H1 (cell line): ENCODE measurements around the gene DPP3. TPM values are rescaled to one million over a fixed set of nuclear protein-coding genes. Genes with fewer than 3 reads are reported as not detected.

Source experiments
- CTCF ChIA-PET: fragments of 300-600 bp; sonication (Branson Sonifier 250); formaldehyde crosslinking; loops from one replicate; lab custom pipeline; 2021; ENCODE audit not compliant: partially characterized antibody; lab: Charles Lee
- POLR2A ChIA-PET: fragments of 300-600 bp; sonication (Branson Sonifier 250); formaldehyde crosslinking; loops from one replicate; lab custom pipeline; 2021; ENCODE audit warnings: inconsistent platforms; ENCODE audit not compliant: partially characterized antibody; lab: Charles Lee
- DNase-seq, 2 experiments: peaks; one replicate each; pipeline versions ENCODE4 v3.0.0 to v3.0.0-alpha.2; 2010 to 2022; ENCODE audit warnings: low spot score in 2 of 2, low read depth in 1 of 2, mixed read lengths in 1 of 2
- FAIRE-seq: peaks from 2 replicates; lab custom pipeline; 2011; peaks lifted over from hg19 to GRCh38; lab: Jason Lieb, UNC
- H2AFZ ChIP-seq: 2 replicates; pipeline ENCODE4 v1.8.1; 2012; ENCODE audit warnings: low read length, inconsistent platforms
- H2AK5ac ChIP-seq: 2 replicates; pipeline ENCODE4 v1.6.1; 2013; ENCODE audit warnings: low read depth, low read length
- H2BK120ac ChIP-seq: replicated peaks from 2 replicates; pipeline ENCODE3; 2013; ENCODE audit warnings: low read depth, low read length, inconsistent platforms
- H2BK12ac ChIP-seq: 2 replicates; pipeline ENCODE4 v1.6.1; 2013; ENCODE audit warnings: low read depth, low read length
- H2BK15ac ChIP-seq: 2 replicates; pipeline ENCODE4 v1.6.1; 2013; ENCODE audit warnings: low read length
- H2BK20ac ChIP-seq: 2 replicates; pipeline ENCODE4 v1.6.1; 2013; ENCODE audit warnings: low read length
- H2BK5ac ChIP-seq: 2 replicates; pipeline ENCODE4 v1.6.1; 2013; ENCODE audit warnings: low read depth, low read length
- H3K14ac ChIP-seq: 2 replicates; pipeline ENCODE4 v1.6.1; 2013; ENCODE audit warnings: inconsistent platforms; ENCODE audit not compliant: insufficient read length
- H3K18ac ChIP-seq: 2 replicates; pipeline ENCODE4 v1.6.1; 2013; ENCODE audit warnings: low read length; ENCODE audit errors: extremely low read depth
- H3K23ac ChIP-seq: 2 replicates; pipeline ENCODE4 v1.6.1; 2013; ENCODE audit warnings: inconsistent platforms; ENCODE audit not compliant: insufficient read length
- H3K23me2 ChIP-seq: 2 replicates; pipeline ENCODE4 v1.6.1; 2013; ENCODE audit warnings: low read depth, low read length
- H3K27ac ChIP-seq: 2 replicates; pipeline ENCODE4 v1.6.1; 2011; ENCODE audit warnings: low read depth, low read length, inconsistent platforms
- H3K27me3 ChIP-seq, 4 experiments: replicated peaks in 1 of 4; 1 replicate in 1 of 4; 2 replicates in 3 of 4; pipeline versions ENCODE4 v1.6.1 to v1.8.1; 2011 to 2013; ENCODE audit warnings: low read length in 3 of 4, mild to moderate bottlenecking in 3 of 4, inconsistent platforms in 2 of 4, mixed read lengths in 2 of 4, moderate library complexity in 1 of 4; ENCODE audit not compliant: control insufficient read depth in 3 of 4, insufficient read depth in 3 of 4; ENCODE audit errors: extremely low read depth in 1 of 4
- H3K36me3 ChIP-seq, 4 experiments: 2 replicates each; pipeline versions ENCODE4 v1.6.1 to v1.8.1; 2011 to 2013; ENCODE audit warnings: mild to moderate bottlenecking in 4 of 4, low read length in 3 of 4, moderate library complexity in 2 of 4, control low read depth in 1 of 4, inconsistent platforms in 1 of 4; ENCODE audit not compliant: insufficient read depth in 4 of 4, control insufficient read depth in 2 of 4
- H3K4ac ChIP-seq: replicated peaks from 2 replicates; pipeline ENCODE3; 2013; ENCODE audit warnings: low read length, low read depth, mixed read lengths, inconsistent platforms; ENCODE audit not compliant: insufficient read length
- H3K4me1 ChIP-seq, 4 experiments: replicated peaks in 1 of 4; 1 replicate in 1 of 4; 2 replicates in 3 of 4; pipeline versions ENCODE4 v1.6.1 to v1.8.1; 2011 to 2013; ENCODE audit warnings: low read length in 3 of 4, inconsistent platforms in 2 of 4, mixed read lengths in 1 of 4; ENCODE audit not compliant: insufficient read depth in 4 of 4, control insufficient read depth in 3 of 4
- H3K4me2 ChIP-seq, 2 experiments: 2 replicates each; pipeline versions ENCODE4 v1.6.1 to v1.8.1; 2011 to 2013; ENCODE audit warnings: low read depth in 2 of 2, low read length in 2 of 2, control low read depth in 1 of 2, inconsistent platforms in 1 of 2, mild to moderate bottlenecking in 1 of 2; ENCODE audit not compliant: insufficient read depth in 1 of 2
- H3K4me3 ChIP-seq, 4 experiments: fragments of 200-600, 300-600 bp in 1 of 4; sonication (generic), shearing (Covaris generic), sonication (Bioruptor Twin) in 1 of 4; 2 replicates each; pipeline versions ENCODE4 v1.5.1 to v1.8.1; 2011 to 2016; ENCODE audit warnings: low read length in 4 of 4, low read depth in 3 of 4, control low read depth in 2 of 4, inconsistent platforms in 2 of 4, mild to moderate bottlenecking in 2 of 4, mixed read lengths in 1 of 4, moderate library complexity in 1 of 4; ENCODE audit not compliant: insufficient read depth in 2 of 4; ENCODE audit errors: extremely low read depth in 1 of 4
- H3K56ac ChIP-seq: replicated peaks from 2 replicates; pipeline ENCODE3; 2013; ENCODE audit warnings: low read depth, mild to moderate bottlenecking, mixed read lengths, low read length, inconsistent platforms; ENCODE audit not compliant: insufficient read length
- H3K79me1 ChIP-seq: 2 replicates; pipeline ENCODE4 v1.6.1; 2013; ENCODE audit warnings: low read depth, low read length, control low read depth
- H3K79me2 ChIP-seq, 2 experiments: 2 replicates each; pipeline versions ENCODE4 v1.6.1 to v1.8.1; 2012 to 2013; ENCODE audit warnings: low read length in 2 of 2, mild to moderate bottlenecking in 2 of 2, inconsistent platforms in 1 of 2; ENCODE audit not compliant: insufficient read depth in 2 of 2, control insufficient read depth in 1 of 2
- H3K9ac ChIP-seq, 4 experiments: replicated peaks in 1 of 4; 1 replicate in 1 of 4; 2 replicates in 3 of 4; pipeline versions ENCODE4 v1.6.1 to v1.8.1; 2011 to 2013; ENCODE audit warnings: low read depth in 3 of 4, low read length in 3 of 4, control low read depth in 2 of 4, mild to moderate bottlenecking in 2 of 4, moderate library complexity in 2 of 4, inconsistent platforms in 1 of 4; ENCODE audit errors: extremely low read depth in 1 of 4
- H3K9me3 ChIP-seq, 2 experiments: 2 replicates each; pipeline versions ENCODE4 v1.6.1 to v1.8.1; 2012 to 2013; ENCODE audit warnings: mild to moderate bottlenecking in 2 of 2, moderate library complexity in 2 of 2, control low read depth in 1 of 2, inconsistent platforms in 1 of 2, low read depth in 1 of 2, low read length in 1 of 2, mixed read lengths in 1 of 2; ENCODE audit not compliant: insufficient read depth in 2 of 2
- H4K20me1 ChIP-seq, 2 experiments: replicated peaks in 1 of 2; 2 replicates each; pipeline versions ENCODE3 to v1.8.1; 2011 to 2013; ENCODE audit warnings: inconsistent platforms in 2 of 2, low read length in 2 of 2, mild to moderate bottlenecking in 1 of 2; ENCODE audit not compliant: insufficient read depth in 2 of 2, control insufficient read depth in 1 of 2
- H4K5ac ChIP-seq: 2 replicates; pipeline ENCODE4 v1.6.1; 2013; ENCODE audit warnings: low read length, low read depth, mixed read lengths, inconsistent platforms; ENCODE audit not compliant: insufficient read length
- H4K8ac ChIP-seq: 2 replicates; pipeline ENCODE4 v1.8.0; 2013; ENCODE audit warnings: mild to moderate bottlenecking, moderate library complexity, low read length, inconsistent platforms; ENCODE audit not compliant: insufficient read depth; ENCODE audit errors: extremely low read depth
- H4K91ac ChIP-seq: replicated peaks from 2 replicates; pipeline ENCODE3; 2013; ENCODE audit warnings: low read length, mixed read lengths, inconsistent platforms; ENCODE audit not compliant: insufficient read length
- CHD2 ChIP-seq: IDR thresholded peaks from 2 replicates; pipeline ENCODE4 v1.6.1; 2012; ENCODE audit warnings: low read length, improper control_type of control experiment
- HDAC2 ChIP-seq, 2 experiments: fragments of 300-600 bp in 1 of 2; sonication (generic) in 1 of 2; IDR thresholded peaks; 2 replicates each; pipeline ENCODE4 v1.6.1; 2011 to 2012; ENCODE audit warnings: low read depth in 2 of 2, low read length in 2 of 2, mild to moderate bottlenecking in 2 of 2, moderate library complexity in 2 of 2, borderline replicate concordance in 1 of 2, inconsistent platforms in 1 of 2
- KDM1A ChIP-seq: fragments of 200-600, 300-600 bp; sonication (generic); IDR thresholded peaks from 2 replicates; pipeline ENCODE4 v1.7.1; 2016; ENCODE audit warnings: mild to moderate bottlenecking, low read length, borderline replicate concordance
- PHF8 ChIP-seq: fragments of 200-600 bp; sonication (generic); conservative IDR thresholded peaks from 2 replicates; pipeline ENCODE4 v1.7.1; 2012; ENCODE audit warnings: low read depth, mild to moderate bottlenecking, inconsistent platforms, low read length, moderate library complexity
- RAD21 ChIP-seq, 2 experiments: IDR thresholded peaks in 1 of 2; conservative IDR thresholded peaks in 1 of 2; 2 replicates each; pipeline ENCODE4 v1.6.1; 2011; ENCODE audit warnings: low read depth in 2 of 2, low read length in 2 of 2, improper control_type of control experiment in 1 of 2, inconsistent platforms in 1 of 2, mild to moderate bottlenecking in 1 of 2, moderate library complexity in 1 of 2
- SIRT6 ChIP-seq: IDR thresholded peaks from one replicate; pipeline ENCODE4 v1.7.1; 2012; ENCODE audit warnings: low read length, inconsistent platforms
- SP1 ChIP-seq: IDR thresholded peaks from 2 replicates; pipeline ENCODE4 v1.6.1; 2011; ENCODE audit warnings: low read depth, low read length
- SP4 ChIP-seq: IDR thresholded peaks from 2 replicates; pipeline ENCODE4 v1.6.1; 2012; ENCODE audit warnings: low read length, inconsistent platforms
- TAF1 ChIP-seq: IDR thresholded peaks from 2 replicates; pipeline ENCODE4 v1.6.1; 2011; ENCODE audit warnings: mild to moderate bottlenecking, low read depth, low read length
- TBP ChIP-seq: IDR thresholded peaks from 2 replicates; pipeline ENCODE4 v1.6.1; 2011; ENCODE audit warnings: low read depth, low read length, improper control_type of control experiment
- WGBS, 2 experiments: shearing (Covaris generic) in 1 of 2; methylation state at CpG; one replicate each; pipeline versions ENCODE4 v1.1.6 to v1.1.7; 2013 to 2015; ENCODE audit warnings: low lambda C conversion rate in 2 of 2, mixed read lengths in 2 of 2, inconsistent platforms in 1 of 2, low coverage in 1 of 2, missing lambda C conversion rate in 1 of 2; ENCODE audit not compliant: insufficient replicate concordance in 2 of 2, insufficient coverage in 1 of 2, insufficient read length in 1 of 2; ENCODE audit errors: extremely low coverage in 1 of 2, missing lambda C conversion rate in 1 of 2; 5-methylcytosine and 5-hydroxymethylcytosine counted together
- polyA plus RNA-seq, 7 experiments: library from polyadenylated mRNA; depleted of rRNA in 3 of 7; stranded (reverse) in 5 of 7; unstranded in 2 of 7; fragments of >200 nt in 5 of 7; fragments of 200-250 nt in 2 of 7; gene quantifications; 1 replicate in 5 of 7; 2 replicates in 1 of 7; 4 replicates in 1 of 7; pipeline versions ENCODE4 v1.2.1 to v1.2.3, GENCODE V29; 2011 to 2013; ENCODE audit warnings: missing spikeins in 2 of 7, mixed read lengths in 2 of 7
- total RNA-seq: library from RNA; stranded (reverse); fragmentation: NEBNext Ultra II Directional; extraction: Animal tissue kit (Norgen Biotek cat#: 25700); gene quantifications from 2 replicates; pipeline ENCODE4 v1.2.1, GENCODE V29; 2021

The DPP3 gene
- total and polyA plus RNA-seq, 2 of the 8 experiments (the other 6 are each of a cell fraction or from before 2014, with no cell fraction given) = 75.1 to 82.7 TPM

DNA sequence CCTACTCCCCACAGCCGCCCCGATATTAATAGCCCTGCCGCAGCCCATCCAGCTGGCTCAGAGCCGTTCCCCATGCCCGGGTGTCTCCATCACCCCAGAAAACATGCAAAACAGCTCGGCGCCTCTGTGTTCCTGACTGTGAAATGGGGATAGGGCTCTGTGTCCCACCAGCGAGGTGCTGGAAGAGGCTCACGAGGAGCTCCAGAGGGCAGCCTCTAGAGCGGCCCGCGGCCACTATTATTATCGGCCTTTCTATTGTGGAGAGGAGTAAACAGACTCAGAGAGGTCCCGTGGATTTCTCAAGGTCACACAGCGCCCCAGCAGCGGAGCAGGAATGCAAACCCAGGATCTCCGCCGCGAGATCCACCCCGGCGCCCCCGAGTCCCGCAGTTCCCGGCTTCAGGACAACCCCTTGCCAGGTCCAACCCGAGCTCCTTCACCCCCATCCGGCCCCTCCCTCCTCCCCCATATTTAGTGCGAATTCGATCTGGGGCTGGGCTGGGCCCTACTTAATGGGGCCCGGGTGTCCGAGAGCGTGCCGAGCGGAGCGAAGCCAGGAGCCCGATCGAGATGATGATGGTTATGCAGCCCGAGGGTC lies 66.2 kb downstream of the DPP3 start, which contains the start of gene ACTN3:
ACTN3 (plus strand) TSS at position 536 of the 598 bp plus-strand sequence; CDS start at position 571, 35 bp downstream.
- peak within 1 kb of the TSS; percentile 60 for H3K18ac ChIP-seq
- ChIA-PET POLR2A (interaction anchor here (0.8 to 7.9 kb wide), 21 partner anchors 10 to 298 kb away, joined by 3 to 54 read pairs (median 7); partner anchors contain the start of genes BBS1, CTSF, DPP3 and NPAS4), CTCF (interaction anchor here (0.7 to 2.4 kb wide), 9 partner anchors 16 to 115 kb away, joined by 3 to 6 read pairs (median 4); partner anchors contain the start of genes CCDC87 and CCS)
- peak within 1 kb of the TSS; percentile 50 to 72 for H3K4me2 ChIP-seq
- H2BK20ac ChIP-seq = no peak within 1 kb of the TSS
- H3K9ac ChIP-seq = peak within 1 kb of the TSS; percentile 63 to 89 (median 74); a peak in 5 of 7 replicates
- H3K4me3 ChIP-seq = peak within 1 kb of the TSS; percentile 71 to 84 (median 79)
- peak within 1 kb of the TSS; percentile 82 for H3K4ac ChIP-seq
- no peaks in the 10 kb centered on the region; a peak in 1 of 4 replicates for H3K79me2 ChIP-seq
- H3K14ac ChIP-seq = no peak within 1 kb of the TSS
- peaks cover 0 to 17% (median 11%) of the 10 kb centered on the region in 4 experiments; a peak in 6 of 7 replicates for H3K4me1 ChIP-seq
- H2BK15ac ChIP-seq = 0 out of 2 replicates have a peak within 1 kb of the TSS, but pooled peaks have one; percentile 46
- H2BK12ac ChIP-seq = no peak within 1 kb of the TSS
- peaks cover 5% of the 10 kb centered on the region; the same call in 1 of the 2 replicates for H3K79me1 ChIP-seq
- peaks cover 3% of the 10 kb centered on the region; the same call in 1 of the 2 replicates for H3K23me2 ChIP-seq
- no peak within 1 kb of the TSS; the same call in 1 of the 2 replicates for H2AK5ac ChIP-seq
- peak within 1 kb of the TSS; percentile 67 for H4K5ac ChIP-seq
- H3K9me3 ChIP-seq = no peaks in the 10 kb centered on the region
- no peak for FAIRE-seq
- H3K27ac ChIP-seq = no peak within 1 kb of the TSS
- H4K8ac ChIP-seq = peak within 1 kb of the TSS; percentile 90
- H3K27me3 ChIP-seq = no peaks in the 10 kb centered on the region
- peak within 1 kb of the TSS; percentile 21 for H3K56ac ChIP-seq
- peak within 1 kb of the TSS; percentile 24; the same call in 1 of the 2 replicates for H2BK5ac ChIP-seq
- peaks cover 0 to 2% of the 10 kb centered on the region in 2 experiments for H4K20me1 ChIP-seq
- peak within 1 kb of the TSS; percentile 38 for H4K91ac ChIP-seq
- H3K36me3 ChIP-seq = 0 out of 8 replicates have a peak, but pooled peaks cover 0 to 2% (median 0%) of the 10 kb centered on the region in 4 experiments
- H3K23ac ChIP-seq = no peak within 1 kb of the TSS
- H2AFZ ChIP-seq = no peak within 1 kb of the TSS; the same call in 1 of the 2 replicates
- H2BK120ac ChIP-seq = no peak within 1 kb of the TSS
- peak; percentile 59 to 84 for DNase-seq
- WGBS, 2 experiments = 4% methylated on average over 25 of the region's 37 CpGs; no CpG with 5 or more reads in 1 of the 2 experiments
- TF ChIP-seq SP1 = peak; percentile 6; the same call in 1 of the 2 replicates
- TF ChIP-seq SP4 = 0 out of 2 replicates have a peak, but pooled peaks have one; percentile 48
- peak; percentile 37; the same call in 1 of the 2 replicates for TF ChIP-seq TBP
- TF ChIP-seq HDAC2 (IDR thresholded peaks at IDR 0.05; ENCODE audit: borderline replicate concordance in 1 of 2, low read depth in 2 of 2, low read length in 2 of 2) = peak in 1 of 2 experiments; percentile 100; a peak in 2 of 4 replicates
- no peak for TF ChIP-seq RAD21 (IDR thresholded peaks at IDR 0.05 in 1 of 2, conservative IDR thresholded peaks at IDR 0.05 in 1 of 2; ENCODE audit: low read depth in 2 of 2, low read length in 2 of 2)
- no peak; the same call in none of the 2 replicates for TF ChIP-seq PHF8
- no peak for TF ChIP-seq SIRT6
- no peak; the same call in 1 of the 2 replicates for TF ChIP-seq TAF1
- TF ChIP-seq KDM1A = peak; percentile 100
- TF ChIP-seq CHD2 = no peak
